Tibial artery (tissue), 4 donors: Measurements from ENCODE around the gene ARHGEF25.
A peak's percentile ranks its signal among the peaks of the same experiment; 100 is the strongest.

ENCODE experiments used
- DNase-seq, 2 donors: peaks; one replicate each; pipeline ENCODE4 v3.0.0-alpha.2; 2019
- H3K27ac ChIP-seq, 2 donors: fragments of 200-600 bp; sonication (generic) in 1 of 2; 1 replicate in 1 of 2; 2 replicates in 1 of 2; pipeline ENCODE4 v1.5.1; 2018 to 2019; ENCODE audit warnings: mild to moderate bottlenecking in 1 of 2
- H3K27me3 ChIP-seq, 2 donors: fragments of 200-600 bp; sonication (generic) in 1 of 2; one replicate each; pipeline versions ENCODE4 v1.5.1 to v1.6.0; 2016 to 2019
- H3K36me3 ChIP-seq, 3 donors: fragments of 200-600 bp; sonication (generic) in 2 of 3; one replicate each; pipeline ENCODE4 v1.5.1; 2016 to 2019; ENCODE audit warnings: mild to moderate bottlenecking in 2 of 3
- H3K4me1 ChIP-seq, 4 donors: fragments of 200-600 bp; sonication (generic) in 2 of 4; 1 replicate in 3 of 4; 2 replicates in 1 of 4; pipeline ENCODE4 v1.5.1; 2016 to 2019
- H3K4me3 ChIP-seq, 2 donors: fragments of 200-600 bp; sonication (generic) in 1 of 2; 1 replicate in 1 of 2; 2 replicates in 1 of 2; pipeline ENCODE4 v1.5.1; 2018 to 2019; ENCODE audit warnings: mild to moderate bottlenecking in 2 of 2
- H3K9me3 ChIP-seq, 3 donors: fragments of 200-600 bp; sonication (generic) in 1 of 3; one replicate each; pipeline ENCODE4 v1.5.1; 2016 to 2019
- CTCF ChIP-seq, 2 experiments: fragments of 200-600 bp in 1 of 2; fragments of 450-650 bp in 1 of 2; IDR thresholded peaks; one replicate each; pipeline ENCODE4 v1.5.1; 2017 to 2019; ENCODE audit warnings: antibody characterized with exemption in 2 of 2, mild to moderate bottlenecking in 1 of 2, moderate library complexity in 1 of 2
- intact Hi-C: fragments of 100-400 bp; cut with DNase I; formaldehyde crosslinking; loops from one replicate; pipeline ENCODE4 v1.15.0; 2023; ENCODE audit warnings: low total_unique reads

Gene ARHGEF25

GRCh38 chr12:57582440-57582839 is 28.8 kb upstream of the ARHGEF25 start:
- TF ChIP-seq CTCF (IDR thresholded peaks at IDR 0.05): no peak
- DNase-seq: no peak
- H3K36me3 ChIP-seq: no peaks in the 10 kb centered on the region
- H3K4me3 ChIP-seq: no peak overlapping the region
- intact Hi-C loops: loop anchor here (2.0 kb wide), 1 partner anchor 38 kb away; no protein-coding TSS in a partner anchor
- no peaks in the 10 kb centered on the region for H3K4me1 ChIP-seq
- H3K9me3 ChIP-seq: no peaks in the 10 kb centered on the region
- H3K27ac ChIP-seq: no peak overlapping the region
- H3K27me3 ChIP-seq: peaks cover 0 to 6% of the 10 kb centered on the region in 2 donors

- no peaks in the 10 kb centered on the region for H3K36me3 ChIP-seq
- peak; percentile 89 to 98 for TF ChIP-seq CTCF (IDR thresholded peaks at IDR 0.05)
- no peak overlapping the region for H3K27ac ChIP-seq
- intact Hi-C loops: loop anchor here (2.0 kb wide), 1 partner anchor 38 kb away; no protein-coding TSS in a partner anchor
- H3K4me3 ChIP-seq: no peak overlapping the region
- H3K27me3 ChIP-seq: peaks cover 0 to 6% of the 10 kb centered on the region in 2 donors
- no peaks in the 10 kb centered on the region for H3K4me1 ChIP-seq
- no peaks in the 10 kb centered on the region for H3K9me3 ChIP-seq
- DNase-seq: peak; percentile 67 to 72
Observed at GRCh38 chr12:57583008-57583831, 28.0 kb upstream of the ARHGEF25 start.

GRCh38 chr12:57584050-57584449 is 27.2 kb upstream of the ARHGEF25 start:
- TF ChIP-seq CTCF (IDR thresholded peaks at IDR 0.05): no peak
- Histone ChIP-seq H3K4me3 (no peak overlapping the region), H3K9me3 (no peaks in the 10 kb centered on the region), H3K4me1 (no peaks in the 10 kb centered on the region), H3K27ac (no peak overlapping the region), H3K36me3 (no peaks in the 10 kb centered on the region), H3K27me3 (peaks cover 0 to 6% of the 10 kb centered on the region in 2 donors)
- intact Hi-C loops: no loop called here
- no peak for DNase-seq

- no peak for TF ChIP-seq CTCF (IDR thresholded peaks at IDR 0.05)
- Histone ChIP-seq H3K4me1 (no peaks in the 10 kb centered on the region), H3K27me3 (peaks cover 0 to 6% of the 10 kb centered on the region in 2 donors), H3K27ac (no peak overlapping the region), H3K36me3 (no peaks in the 10 kb centered on the region), H3K4me3 (no peak overlapping the region), H3K9me3 (no peaks in the 10 kb centered on the region)
- DNase-seq: no peak
- intact Hi-C loops: no loop called here
Observed at GRCh38 chr12:57584690-57585089, 26.5 kb upstream of the ARHGEF25 start.

GRCh38 chr12:57585156-57585555 is 26.1 kb upstream of the ARHGEF25 start:
- Histone ChIP-seq H3K36me3 (no peaks in the 10 kb centered on the region), H3K27ac (no peak overlapping the region), H3K27me3 (peaks cover 0 to 6% of the 10 kb centered on the region in 2 donors), H3K4me1 (peaks cover 0 to under 1% (median 0%) of the 10 kb centered on the region in 4 donors), H3K4me3 (no peak overlapping the region), H3K9me3 (no peaks in the 10 kb centered on the region)
- intact Hi-C loops: no loop called here
- no peak for DNase-seq
- TF ChIP-seq CTCF (IDR thresholded peaks at IDR 0.05): no peak
